ENCODE results near the gene TTC27. TPM values are rescaled to one million over a fixed set of nuclear protein-coding genes. Genes with fewer than 3 reads are reported as not detected.

The TTC27 gene
- total RNA-seq, 1 experiment from 2014 or later: 25.1 TPM

DNA sequence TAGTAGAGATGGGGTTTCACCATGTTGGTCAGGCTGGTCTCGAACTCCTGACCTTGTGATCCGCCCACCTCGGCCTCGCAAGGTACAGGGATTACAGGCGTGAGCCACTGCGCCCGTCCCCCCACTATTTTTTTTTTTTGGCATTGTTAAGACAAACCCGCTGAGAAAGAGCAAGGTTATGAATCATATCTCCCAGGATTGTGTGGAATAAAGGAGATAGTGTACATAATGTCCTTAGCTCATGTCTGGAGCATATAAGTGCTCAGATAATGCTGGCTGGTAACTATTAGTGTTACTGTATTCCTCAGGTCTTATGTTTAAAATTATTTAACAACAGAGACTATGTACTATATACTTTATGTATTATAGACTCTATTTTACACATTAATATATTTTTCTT lies 36.0 kb downstream of the TTC27 start:
- ChIA-PET CTCF (no interaction called here), POLR2A (no interaction called here)
- peaks cover 13% of the 10 kb centered on the region for H3K36me3 Mint-ChIP-seq
- no peaks in the 10 kb centered on the region for H3K27me3 Mint-ChIP-seq (ENCODE audit: low read depth)
- DNase-seq (ENCODE audit: low spot score): no peak
- H3K4me3 Mint-ChIP-seq: no peak overlapping the region
- no peaks in the 10 kb centered on the region for H3K4me1 Mint-ChIP-seq
- peaks cover 9% of the 10 kb centered on the region for H3K9me3 Mint-ChIP-seq
- ATAC-seq: no peak
- no peak overlapping the region for H3K27ac Mint-ChIP-seq
- TF ChIP-seq MLX (CRISPR knock-in tag; IDR thresholded peaks at IDR 0.05) (no peak), KAT7 (CRISPR knock-in tag; IDR thresholded peaks at IDR 0.05; ENCODE audit: borderline replicate concordance) (no peak), PRRX2 (CRISPR knock-in tag; IDR thresholded peaks at IDR 0.05) (no peak), ARID4B (CRISPR knock-in tag; IDR thresholded peaks at IDR 0.05; ENCODE audit: borderline replicate concordance) (no peak), OVOL2 (CRISPR knock-in tag; IDR thresholded peaks at IDR 0.05; ENCODE audit: borderline replicate concordance) (no peak), GTF2I (CRISPR knock-in tag; conservative IDR thresholded peaks at IDR 0.05) (no peak), ZNF671 (CRISPR knock-in tag; IDR thresholded peaks at IDR 0.05) (no peak), TEAD4 (CRISPR knock-in tag; IDR thresholded peaks at IDR 0.05) (no peak), CBFB (CRISPR knock-in tag; IDR thresholded peaks at IDR 0.05; ENCODE audit: low read depth) (no peak)
- TF ChIP-seq, protein P1, sequence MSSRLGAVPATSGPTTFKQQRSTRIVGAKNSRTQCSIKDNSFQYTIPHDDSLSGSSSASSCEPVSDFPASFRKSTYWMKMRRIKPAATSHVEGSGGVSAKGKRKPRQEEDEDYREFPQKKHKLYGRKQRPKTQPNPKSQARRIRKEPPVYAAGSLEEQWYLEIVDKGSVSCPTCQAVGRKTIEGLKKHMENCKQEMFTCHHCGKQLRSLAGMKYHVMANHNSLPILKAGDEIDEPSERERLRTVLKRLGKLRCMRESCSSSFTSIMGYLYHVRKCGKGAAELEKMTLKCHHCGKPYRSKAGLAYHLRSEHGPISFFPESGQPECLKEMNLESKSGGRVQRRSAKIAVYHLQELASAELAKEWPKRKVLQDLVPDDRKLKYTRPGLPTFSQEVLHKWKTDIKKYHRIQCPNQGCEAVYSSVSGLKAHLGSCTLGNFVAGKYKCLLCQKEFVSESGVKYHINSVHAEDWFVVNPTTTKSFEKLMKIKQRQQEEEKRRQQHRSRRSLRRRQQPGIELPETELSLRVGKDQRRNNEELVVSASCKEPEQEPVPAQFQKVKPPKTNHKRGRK (CRISPR knock-in tag; IDR thresholded peaks at IDR 0.05; ENCODE audit: borderline replicate concordance): no peak

- Mint-ChIP-seq H3K36me3 (peaks cover 7% of the 10 kb centered on the region), H3K9me3 (peaks cover 4% of the 10 kb centered on the region), H3K4me3 (no peak overlapping the region), H3K4me1 (no peaks in the 10 kb centered on the region), H3K27ac (no peak overlapping the region), H3K27me3 (ENCODE audit: low read depth) (no peaks in the 10 kb centered on the region)
- ATAC-seq: no peak
- TF ChIP-seq, protein P2, sequence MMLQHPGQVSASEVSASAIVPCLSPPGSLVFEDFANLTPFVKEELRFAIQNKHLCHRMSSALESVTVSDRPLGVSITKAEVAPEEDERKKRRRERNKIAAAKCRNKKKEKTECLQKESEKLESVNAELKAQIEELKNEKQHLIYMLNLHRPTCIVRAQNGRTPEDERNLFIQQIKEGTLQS (CRISPR knock-in tag; conservative IDR thresholded peaks at IDR 0.05): no peak
- TF ChIP-seq IRF2 (CRISPR knock-in tag; IDR thresholded peaks at IDR 0.05; ENCODE audit: borderline replicate concordance, low read depth) (no peak), ATF6 (CRISPR knock-in tag; IDR thresholded peaks at IDR 0.05) (no peak)
- DNase-seq (ENCODE audit: low spot score): no peak
- ChIA-PET CTCF (no interaction called here), POLR2A (interaction anchor here (0.7 kb wide), 1 partner anchor 19 kb away, joined by 4 read pairs; no protein-coding TSS in a partner anchor)
These were observed 38.9 kb downstream of the TTC27 start for GRCh38 chr2:32666704-32667103.

- no peak for ATAC-seq
- TF ChIP-seq NFE2L1 (CRISPR knock-in tag; IDR thresholded peaks at IDR 0.05): no peak
- TF ChIP-seq, protein P3, sequence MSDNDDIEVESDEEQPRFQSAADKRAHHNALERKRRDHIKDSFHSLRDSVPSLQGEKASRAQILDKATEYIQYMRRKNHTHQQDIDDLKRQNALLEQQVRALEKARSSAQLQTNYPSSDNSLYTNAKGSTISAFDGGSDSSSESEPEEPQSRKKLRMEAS (CRISPR knock-in tag; IDR thresholded peaks at IDR 0.05): no peak
- TF ChIP-seq ETV6 (CRISPR knock-in tag; IDR thresholded peaks at IDR 0.05): no peak
- no peak for TF ChIP-seq ZNF317 (CRISPR knock-in tag; IDR thresholded peaks at IDR 0.05; ENCODE audit: borderline replicate concordance, low read depth)
- TF ChIP-seq ZNF281 (CRISPR knock-in tag; IDR thresholded peaks at IDR 0.05): no peak
- TF ChIP-seq, protein P4, sequence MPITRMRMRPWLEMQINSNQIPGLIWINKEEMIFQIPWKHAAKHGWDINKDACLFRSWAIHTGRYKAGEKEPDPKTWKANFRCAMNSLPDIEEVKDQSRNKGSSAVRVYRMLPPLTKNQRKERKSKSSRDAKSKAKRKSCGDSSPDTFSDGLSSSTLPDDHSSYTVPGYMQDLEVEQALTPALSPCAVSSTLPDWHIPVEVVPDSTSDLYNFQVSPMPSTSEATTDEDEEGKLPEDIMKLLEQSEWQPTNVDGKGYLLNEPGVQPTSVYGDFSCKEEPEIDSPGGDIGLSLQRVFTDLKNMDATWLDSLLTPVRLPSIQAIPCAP (CRISPR knock-in tag; IDR thresholded peaks at IDR 0.05): no peak
- TF ChIP-seq GABPB1 (CRISPR knock-in tag; IDR thresholded peaks at IDR 0.05): no peak
These were observed 40.4 kb downstream of the TTC27 start for GRCh38 chr2:32668254-32668653.

More at GRCh38 chr2:32668254-32668653, 40.4 kb downstream of the TTC27 start:
- no peaks in the 10 kb centered on the region for H3K27me3 Mint-ChIP-seq (ENCODE audit: low read depth)
- POLR2A ChIA-PET: no interaction called here
- H3K27ac Mint-ChIP-seq: no peak overlapping the region
- CTCF ChIA-PET: no interaction called here
- H3K4me1 Mint-ChIP-seq: no peaks in the 10 kb centered on the region
- peaks cover 11% of the 10 kb centered on the region for H3K36me3 Mint-ChIP-seq
- H3K4me3 Mint-ChIP-seq: no peak overlapping the region
- no peak for DNase-seq (ENCODE audit: low spot score)
- peaks cover 4% of the 10 kb centered on the region for H3K9me3 Mint-ChIP-seq

Measured in WTC11 (cell line).